NB4 (cell line): Measurements from ENCODE around the gene SRGAP1.

Experiments used
- CTCF ChIP-seq: IDR thresholded peaks from one replicate; pipeline ENCODE4 v1.5.1; 2012; ENCODE audit warnings: low read depth, low read length
- MAX ChIP-seq: IDR thresholded peaks from 2 replicates; pipeline ENCODE4 v1.6.1; 2011; ENCODE audit warnings: low read depth, low read length
- MYC ChIP-seq: IDR thresholded peaks from 2 replicates; pipeline ENCODE4 v1.6.1; 2011; ENCODE audit warnings: low read depth, low read length
- POLR2A ChIP-seq: IDR thresholded peaks from 2 replicates; pipeline ENCODE4 v1.6.1; 2011; ENCODE audit warnings: mild to moderate bottlenecking; ENCODE audit not compliant: insufficient read length; ENCODE audit errors: extremely low read depth

- TF ChIP-seq CTCF (no peak), POLR2A (no peak), MAX (no peak), MYC (no peak)
These were observed 62.4 kb downstream of the SRGAP1 start for GRCh38 chr12:63906876-63907275.
